ENCODE results near the gene COX17.

The COX17 gene

GRCh38 chr3:119620899-119621298, 56.3 kb downstream of the COX17 start:
- no peak for DNase-seq (ENCODE audit: low spot score)

All from Ammon's horn (tissue), 1 donor.